ENCODE measurements around the gene UQCRC2.
"Not testable (repeated sequence)": the region's sequence is repeated elsewhere in the genome, so short reads cannot be mapped to it uniquely, and the experiment has no call there.

Gene UQCRC2

DNA sequence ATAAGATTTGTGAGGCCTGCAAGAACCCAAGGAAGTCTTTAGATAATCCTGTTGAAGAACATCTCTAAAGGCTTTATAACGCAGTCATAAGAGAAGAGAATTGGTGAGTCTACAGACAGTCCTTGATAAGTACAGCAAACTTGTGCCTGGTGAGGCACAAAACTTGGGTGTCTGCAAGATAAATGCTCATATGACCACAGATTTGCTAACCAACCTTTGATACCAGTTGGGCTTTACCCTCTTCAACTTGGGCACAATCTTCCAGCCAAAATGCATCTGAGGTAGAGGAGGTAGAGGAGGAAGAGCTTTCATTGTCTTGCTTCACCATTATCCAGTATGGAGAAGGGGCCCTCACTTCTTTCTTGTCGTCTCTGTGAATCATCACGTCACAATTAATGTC is 30.9 kb downstream of the UQCRC2 start:
- DNase-seq, result no peak

DNA sequence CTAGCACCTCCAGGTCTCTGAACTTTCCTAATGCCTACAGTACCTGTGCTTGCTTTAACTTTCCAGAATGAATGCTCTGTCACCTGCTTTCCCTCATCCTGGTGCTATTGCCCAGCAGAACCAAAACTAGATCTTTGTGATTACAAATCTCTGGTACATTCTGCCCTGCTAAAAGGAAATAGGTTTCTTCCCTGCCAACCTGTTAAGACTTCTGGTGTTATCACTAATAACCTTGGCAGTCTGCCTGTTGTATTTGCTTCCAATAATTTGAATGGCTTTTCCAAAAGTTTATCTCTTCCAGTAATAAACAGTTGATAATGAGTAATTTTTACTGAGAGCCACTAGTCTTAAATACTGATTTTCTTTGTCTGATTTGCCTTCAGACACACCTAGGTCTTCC is 32.4 kb downstream of the UQCRC2 start:
- no peak for DNase-seq

DNA sequence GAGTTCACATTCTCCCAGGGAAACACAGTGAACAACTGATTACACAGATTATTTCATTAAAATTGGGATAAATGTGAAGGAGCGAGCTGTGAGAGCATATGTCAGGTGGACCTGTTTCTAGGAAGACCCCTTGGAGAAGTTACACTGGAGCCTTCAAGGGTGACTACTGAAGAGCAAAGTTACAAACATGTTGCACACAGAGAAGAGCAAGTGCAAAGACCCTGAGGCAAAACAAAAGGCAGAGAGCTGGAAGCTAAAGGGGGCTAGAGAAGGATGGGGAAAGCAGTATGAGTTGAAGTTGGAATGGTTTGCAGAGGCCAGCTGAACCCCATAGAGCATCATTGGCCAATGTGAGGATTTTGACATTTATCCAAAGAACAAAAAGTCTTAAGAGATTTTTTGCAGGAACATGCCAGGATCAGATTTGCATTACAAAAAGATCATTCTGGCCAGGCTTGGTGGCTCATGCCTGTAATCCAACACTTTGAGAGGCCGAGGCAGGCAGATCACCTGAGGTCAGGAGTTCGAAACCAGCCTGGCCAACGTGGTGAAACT is 33.6 kb downstream of the UQCRC2 start:
- DNase-seq, result no peak

DNA sequence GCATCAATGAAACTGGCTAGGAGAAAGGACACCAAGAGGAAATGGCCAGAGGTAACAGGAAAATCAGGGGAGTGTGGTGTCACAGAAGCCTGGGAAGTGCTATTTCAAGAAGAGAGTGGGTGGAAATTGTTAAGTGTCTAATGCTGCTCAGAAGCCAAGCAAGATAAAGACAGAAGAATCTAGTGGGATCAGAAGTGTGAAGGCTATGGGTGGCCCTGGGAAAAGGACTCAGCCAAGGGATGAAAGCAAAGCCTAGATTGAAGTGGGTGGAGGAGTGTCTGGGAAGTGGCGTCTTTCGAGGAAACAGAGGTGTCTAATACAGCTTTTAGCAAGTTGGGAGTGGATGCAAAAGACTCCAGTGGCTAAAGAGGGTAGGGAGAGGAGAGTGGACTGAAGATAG is 34.3 kb downstream of the UQCRC2 start:
- no peak for DNase-seq

DNA sequence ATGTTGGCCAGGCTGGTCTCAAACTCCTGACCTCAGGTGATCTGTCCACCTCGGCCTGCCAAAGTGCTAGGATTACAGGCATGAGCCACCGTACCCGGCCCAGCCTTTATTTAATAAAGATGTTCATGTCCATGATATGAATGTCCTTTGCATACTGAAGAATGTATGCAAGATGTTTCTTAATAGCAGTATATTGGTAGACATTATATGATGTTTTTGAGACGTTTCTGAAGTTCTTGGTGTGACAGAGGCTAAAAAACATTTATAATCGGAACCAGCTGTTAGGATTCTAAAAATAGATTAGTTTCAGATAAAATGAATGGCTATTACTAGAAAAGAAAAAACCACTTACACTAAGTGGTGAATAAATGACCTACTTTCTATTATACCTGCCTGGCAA is 36.0 kb downstream of the UQCRC2 start:
- no peak for DNase-seq

DNA sequence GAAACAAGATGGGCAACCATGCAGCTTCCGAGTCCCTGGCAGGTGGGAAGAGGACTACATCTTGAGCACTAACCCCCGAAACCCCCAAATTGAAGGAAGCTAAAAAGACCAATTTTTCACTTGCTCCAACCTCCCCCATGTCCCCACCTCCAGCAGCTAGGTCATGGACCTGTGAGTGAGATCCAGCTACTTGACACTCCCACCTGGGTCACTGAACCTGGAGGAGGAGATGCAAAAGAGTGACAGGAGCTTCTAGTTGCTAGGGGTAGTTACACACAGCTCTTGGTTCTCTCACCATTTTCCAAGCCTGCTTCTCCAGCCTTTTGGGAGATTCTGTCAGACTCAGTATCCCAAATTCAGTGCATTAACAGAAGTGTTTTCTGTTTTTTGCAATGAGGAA is 36.6 kb downstream of the UQCRC2 start:
- no peak for DNase-seq

DNA sequence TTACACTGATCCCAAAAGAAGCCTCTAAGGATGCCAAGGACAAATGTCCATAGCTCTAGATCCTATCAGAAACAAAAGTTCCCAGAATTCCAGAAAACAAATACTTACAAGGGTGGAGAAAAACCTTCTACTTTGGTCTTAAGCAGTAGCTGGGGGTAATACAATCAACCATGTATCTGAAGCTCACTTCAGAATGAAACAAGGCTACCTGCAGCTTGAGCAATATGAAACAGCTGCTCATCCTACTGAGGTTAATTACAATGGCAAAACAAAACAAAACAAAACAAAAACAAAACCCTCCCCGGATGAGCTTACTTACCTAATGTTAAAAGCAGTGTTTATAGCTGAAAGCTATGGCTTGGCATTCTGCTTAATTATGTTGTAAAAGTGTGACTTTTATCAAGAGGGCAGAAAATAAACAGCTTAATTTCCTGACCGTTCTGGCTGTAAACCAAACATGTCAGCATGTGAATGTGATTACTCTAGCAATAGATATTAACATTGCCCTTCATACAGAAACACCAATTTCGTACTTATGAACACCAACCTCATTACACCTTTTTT is 37.3 kb downstream of the UQCRC2 start:
- no peak for DNase-seq

DNA sequence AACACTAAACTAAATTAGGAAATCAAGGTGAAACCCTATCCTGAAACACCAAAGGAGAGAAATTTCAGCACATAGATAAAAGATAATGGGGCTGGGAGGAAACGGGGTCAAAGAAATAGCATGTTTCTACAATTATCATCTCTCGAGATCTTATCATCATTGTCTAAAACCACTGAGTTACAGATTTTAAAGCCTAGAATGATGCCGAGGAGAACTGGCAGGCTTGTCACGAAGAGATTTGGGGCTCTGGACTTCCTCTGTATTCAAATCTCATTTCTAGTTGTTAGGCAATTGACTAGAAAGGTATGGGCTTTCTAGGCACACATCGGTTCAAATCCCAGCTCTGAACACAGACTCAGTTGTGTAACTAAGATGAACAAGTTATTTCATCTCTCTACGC is 38.5 kb downstream of the UQCRC2 start:
- no peak for DNase-seq

DNA sequence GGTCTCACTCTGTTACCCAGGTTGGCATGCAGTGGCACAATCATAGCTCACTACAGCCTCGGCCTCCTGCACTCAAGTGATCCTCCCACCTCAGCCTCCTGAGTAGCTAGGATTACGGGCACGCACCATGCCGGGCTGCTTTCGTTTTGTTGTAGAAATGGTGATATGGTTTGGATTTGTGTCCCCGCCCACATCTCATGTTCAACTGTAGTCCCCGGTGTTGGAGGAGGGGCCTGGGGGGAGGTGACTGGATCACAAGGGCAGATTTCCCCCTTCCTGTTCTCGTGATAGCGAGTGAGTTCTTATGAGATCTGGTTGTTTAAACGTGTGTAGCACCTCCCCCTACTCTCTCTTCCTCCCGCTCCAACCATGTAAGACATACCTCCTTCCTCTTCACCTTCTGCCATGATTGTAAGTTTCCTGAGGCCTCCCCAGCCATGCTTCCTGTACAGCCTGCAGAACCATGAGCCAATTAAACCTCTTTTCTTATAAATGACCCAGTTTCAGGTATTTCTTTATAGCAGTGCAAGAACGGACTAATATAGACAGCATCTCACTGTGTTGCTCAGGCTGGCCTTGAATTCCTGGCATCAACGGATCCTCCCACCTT is 41.8 kb downstream of the UQCRC2 start:
- DNase-seq, result no peak

DNA sequence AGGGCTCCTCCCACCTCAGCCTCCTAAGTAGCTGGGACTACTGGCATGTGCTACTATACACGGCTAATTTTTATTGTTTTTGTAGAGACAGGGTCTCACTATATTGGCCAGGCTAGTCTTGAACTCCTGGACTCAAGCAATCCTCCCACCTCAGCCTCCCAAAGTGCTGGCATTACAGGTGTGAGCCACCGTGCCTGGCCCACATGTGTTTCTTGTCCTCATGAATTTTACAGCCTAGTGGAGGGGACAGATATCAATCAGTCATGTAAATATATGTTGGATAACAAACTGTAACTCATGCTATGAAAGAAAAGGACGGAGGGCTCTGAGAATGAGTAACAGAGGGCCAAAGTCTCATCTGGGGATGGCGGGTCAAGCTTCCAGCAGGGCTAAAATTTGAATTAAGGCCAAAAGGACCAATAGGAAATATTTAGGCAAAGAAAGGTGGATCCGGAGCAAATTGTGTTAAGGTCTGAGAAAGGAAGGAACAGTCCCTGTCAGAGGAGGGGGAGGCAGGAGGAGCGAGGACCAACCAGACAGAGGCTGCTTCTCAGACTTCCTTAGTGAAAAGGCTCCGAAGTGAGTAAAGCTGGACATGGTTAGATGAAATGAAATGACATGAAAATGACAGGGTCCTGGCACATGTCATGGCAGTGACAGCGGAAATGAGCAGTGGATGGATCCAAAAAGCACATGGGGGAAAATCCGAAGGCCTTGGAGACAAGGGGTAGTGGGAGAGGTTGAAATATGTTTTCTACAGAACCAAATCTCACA is 43.9 kb downstream of the UQCRC2 start:
- DNase-seq, result no peak

DNA sequence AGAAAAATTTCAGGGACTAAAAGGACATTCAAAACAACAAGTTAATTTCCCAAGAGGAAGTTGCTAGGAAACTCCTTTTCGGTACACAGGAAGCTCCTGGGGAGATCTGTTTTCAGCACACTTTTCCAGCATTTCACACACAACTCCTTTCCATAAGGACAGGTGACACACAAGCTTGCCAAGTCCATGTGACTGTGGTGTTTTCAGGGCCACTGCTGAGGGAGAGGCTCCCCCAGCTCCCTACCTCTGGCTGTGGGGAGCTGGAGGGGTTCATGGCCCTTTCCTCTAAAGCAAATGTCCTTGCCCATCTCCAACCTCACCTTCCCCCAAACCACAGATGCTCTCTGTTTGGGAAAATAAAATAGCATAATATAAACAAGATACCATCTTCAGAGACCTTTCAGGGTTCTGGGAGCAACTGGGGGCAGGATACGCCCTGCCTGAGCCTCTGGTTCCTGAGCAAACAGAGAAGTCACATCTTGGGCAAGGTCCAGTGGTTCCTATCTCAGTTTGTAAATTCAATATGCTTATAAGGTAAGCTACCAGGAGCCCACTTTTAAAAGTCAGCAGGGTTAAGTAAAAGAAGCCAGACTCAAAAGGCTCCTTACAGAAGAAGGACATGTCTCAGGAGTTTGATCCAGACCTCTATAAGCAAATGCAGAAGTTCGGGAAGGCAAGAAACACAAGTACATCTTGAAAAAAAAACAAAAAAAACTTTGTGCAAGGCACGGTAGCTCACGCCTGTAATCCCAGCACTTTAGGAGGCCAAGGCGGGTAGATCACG is 44.7 kb downstream of the UQCRC2 start:
- no peak for DNase-seq

DNA sequence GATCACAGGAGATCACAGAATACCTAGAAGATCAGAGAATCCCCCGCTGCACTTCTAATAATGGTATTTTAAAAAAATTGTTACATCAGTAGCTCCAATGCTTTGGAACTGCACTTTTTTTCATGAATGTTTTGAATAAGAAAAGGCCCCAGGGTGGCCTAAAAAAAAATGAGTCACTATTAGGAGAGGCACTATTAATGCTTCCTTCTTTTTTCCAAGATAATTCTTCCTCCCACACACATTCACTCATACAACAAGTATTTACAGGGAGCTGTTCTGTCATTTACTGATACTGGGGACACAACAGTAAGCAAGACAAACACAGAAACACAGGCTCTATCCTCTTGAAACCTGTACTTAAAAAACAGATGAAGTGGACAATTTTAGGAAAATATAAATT is 48.4 kb downstream of the UQCRC2 start:
- no peak for DNase-seq

DNA sequence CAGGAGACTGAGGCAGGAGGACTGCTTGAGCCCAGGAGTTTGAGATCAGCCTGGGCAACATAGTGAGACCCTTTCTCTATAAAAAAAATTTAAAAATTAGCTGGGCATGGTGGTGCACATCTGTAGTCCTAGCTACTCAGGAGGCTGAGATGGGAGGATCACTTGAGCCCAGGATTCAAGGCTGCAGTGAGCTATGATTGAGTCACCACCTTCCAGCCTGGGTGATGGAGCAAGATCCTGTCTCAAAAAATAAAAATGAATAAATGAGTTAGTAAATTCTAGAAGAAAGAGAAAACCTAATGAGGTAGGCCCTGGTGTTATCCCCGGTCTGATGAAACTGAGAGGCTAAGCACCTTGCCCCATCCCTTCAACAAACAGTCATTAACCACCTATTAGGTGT is 48.9 kb downstream of the UQCRC2 start:
- not testable (repeated sequence) for DNase-seq

DNA sequence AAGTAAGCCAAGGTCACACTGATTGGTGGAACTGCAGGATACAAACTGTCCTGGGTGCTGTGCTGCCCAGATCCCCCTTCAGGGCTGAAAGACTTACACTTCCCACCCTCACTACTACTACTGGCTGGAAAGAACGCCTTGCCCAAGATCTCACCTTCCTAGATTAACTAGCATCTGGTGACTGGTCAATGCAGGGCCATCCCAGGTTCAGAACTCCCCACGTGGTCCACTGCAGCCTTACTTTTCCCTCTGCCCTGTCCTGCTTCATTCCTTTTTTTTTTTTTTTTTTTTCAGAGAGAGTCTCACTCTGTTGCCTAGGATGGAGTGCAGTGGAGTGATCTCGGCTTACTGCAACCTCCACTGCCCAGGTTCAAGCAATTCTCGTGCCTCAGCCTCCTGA is 50.0 kb downstream of the UQCRC2 start:
- DNase-seq, result no peak

DNA sequence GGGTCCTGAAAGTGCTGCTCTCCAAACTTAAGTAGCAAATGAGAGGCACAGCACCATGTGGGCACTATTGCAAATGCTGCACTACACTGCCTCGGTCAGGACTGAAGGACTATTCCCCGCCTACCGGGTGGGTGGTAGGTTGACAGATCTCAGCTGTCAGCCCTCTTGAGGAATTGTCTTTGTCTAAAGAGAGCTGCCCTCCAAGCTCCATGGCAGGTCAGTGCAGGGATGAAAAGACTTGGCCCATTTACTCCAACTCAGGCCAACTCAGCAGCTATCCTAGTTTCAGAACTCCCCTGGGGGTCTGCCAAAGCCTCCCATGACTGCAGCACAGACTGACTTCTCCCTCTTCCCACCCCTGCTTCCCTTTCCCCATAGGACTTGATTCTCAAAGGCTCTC is 51.2 kb downstream of the UQCRC2 start:
- no peak for DNase-seq

DNA sequence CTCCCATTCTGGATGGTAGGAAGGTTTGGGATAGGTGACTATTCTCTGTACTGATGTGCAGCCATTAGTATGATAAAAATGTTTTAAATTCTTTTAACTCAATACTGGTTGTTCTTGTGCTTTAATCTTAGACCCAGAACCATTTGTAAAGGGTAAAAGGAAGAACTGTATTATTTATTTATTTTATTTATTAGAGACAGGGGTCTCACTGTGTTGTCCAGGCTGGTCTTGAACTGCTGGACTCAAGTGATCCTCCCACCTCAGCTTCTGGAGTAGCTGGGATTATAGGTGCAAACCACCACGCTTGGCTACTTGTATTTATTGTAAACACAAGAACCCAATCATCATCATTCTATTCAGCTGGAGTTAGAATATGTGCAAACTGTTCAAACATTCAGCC is 52.6 kb downstream of the UQCRC2 start:
- DNase-seq, result no peak

DNA sequence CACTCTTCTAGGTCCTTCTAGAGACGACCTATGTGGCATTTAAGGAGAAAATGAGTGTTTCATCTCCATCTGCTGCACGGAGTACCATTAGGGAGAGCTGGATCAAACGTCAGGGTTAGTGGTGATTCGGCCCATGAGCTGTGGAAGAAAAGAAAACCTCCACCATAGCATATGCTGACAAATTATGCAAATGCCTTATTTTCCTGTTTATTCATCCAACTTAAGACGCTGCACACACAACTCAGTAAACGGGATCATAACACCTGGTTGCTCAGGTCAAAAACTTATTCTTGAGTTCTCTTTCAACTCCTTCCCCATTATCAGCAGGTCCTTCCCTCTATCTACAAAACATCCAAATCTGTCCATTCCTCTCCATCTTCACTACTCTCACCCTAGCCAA is 53.5 kb downstream of the UQCRC2 start:
- DNase-seq, result no peak

DNA sequence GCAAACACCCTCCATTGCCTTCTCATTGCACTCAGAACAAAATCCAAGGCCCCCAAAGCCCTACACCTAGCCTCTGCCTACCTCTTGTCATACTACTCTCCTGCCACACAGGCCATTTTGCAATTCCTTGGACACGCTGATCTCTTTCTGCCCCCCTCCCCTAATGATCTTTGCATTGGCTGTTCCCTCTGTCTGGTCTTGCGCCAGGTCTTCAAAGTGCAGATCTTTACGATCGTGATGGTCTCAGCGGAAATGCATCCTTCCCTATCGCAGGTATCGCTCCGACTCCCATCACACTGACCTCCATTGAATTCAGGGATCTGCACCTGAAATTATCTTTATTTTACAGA is 54.0 kb downstream of the UQCRC2 start:
- no peak for DNase-seq

DNA sequence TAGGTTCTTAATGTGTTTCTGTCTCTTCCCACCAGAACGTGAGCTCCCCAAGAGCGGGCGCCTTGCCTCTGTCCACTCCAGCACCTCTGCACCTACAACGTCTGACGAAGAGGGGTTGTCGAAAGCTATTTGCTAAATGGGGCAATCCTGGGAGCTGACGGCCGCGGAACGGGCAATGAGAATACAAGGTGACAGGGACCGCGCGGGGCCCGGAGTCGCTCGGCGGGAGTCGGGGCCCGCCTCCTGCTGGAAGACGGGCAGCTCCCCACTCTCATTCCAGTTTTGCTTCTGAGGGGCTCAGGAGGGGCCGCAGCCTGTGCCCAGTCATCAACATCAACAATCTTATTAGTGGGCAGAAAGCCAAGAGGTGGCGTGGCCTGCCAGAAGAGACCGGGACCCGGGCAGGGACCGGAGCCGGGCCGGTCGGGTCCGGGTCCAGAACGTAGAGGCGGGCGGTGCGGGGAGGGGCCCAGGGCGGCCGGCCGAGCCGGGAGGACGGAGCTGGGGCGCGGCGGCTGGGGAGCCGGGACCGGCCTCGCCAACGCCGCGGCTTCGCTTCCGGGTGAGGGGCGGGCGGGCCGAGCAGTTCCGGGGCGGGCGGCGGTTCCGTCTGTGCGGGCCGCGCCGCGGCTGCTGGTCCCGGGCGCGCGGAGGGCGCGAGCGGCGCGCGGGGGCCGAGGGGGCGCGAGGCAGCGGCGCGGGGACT is 54.5 kb downstream of the UQCRC2 start, which contains the start of gene MOSMO:
TSS of gene MOSMO (plus strand) at position 603 of the 706 bp plus-strand sequence. CDS start 191 bp downstream, outside the sequence.
- no peak for DNase-seq

DNA sequence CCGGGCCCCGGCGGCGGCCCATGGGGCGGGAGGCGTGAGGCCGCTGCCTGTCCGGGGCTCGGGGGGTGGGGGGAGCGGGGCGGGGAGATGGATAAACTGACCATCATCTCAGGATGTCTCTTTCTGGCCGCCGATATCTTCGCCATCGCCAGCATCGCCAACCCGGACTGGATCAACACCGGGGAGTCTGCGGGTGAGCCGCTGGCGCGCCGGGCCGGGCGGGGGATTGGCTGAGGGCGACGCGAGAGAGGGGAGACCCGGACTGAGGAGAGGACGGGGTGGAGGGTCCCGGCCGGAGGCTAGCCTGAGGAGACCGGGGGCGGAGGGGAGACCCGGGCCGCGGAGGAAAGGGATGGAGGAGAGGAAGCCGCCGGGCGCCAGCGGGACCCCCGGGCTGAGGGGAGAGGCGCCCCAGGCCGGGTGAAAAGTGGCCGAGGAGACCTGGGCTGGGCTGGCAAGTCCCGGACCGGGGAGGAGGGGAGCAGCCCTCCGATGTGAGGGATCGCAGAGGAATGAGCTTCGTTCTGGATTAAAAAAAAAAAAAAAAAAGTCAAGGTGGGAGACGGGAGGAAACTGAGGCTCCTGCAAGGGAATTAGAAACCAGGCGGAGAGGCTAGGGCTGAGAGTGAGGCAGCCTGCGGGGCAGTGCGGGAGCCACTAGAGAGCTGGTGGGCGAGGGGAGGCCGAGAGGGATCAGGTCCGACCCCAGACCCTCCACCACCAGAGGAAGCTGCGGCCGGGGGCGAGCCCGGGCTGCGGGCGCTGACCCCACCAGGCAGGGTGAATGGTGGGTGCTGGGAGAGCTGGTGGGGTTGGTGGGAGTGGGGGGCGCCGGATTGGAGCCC is 55.3 kb downstream of the UQCRC2 start:
- DNase-seq, result no peak

DNA sequence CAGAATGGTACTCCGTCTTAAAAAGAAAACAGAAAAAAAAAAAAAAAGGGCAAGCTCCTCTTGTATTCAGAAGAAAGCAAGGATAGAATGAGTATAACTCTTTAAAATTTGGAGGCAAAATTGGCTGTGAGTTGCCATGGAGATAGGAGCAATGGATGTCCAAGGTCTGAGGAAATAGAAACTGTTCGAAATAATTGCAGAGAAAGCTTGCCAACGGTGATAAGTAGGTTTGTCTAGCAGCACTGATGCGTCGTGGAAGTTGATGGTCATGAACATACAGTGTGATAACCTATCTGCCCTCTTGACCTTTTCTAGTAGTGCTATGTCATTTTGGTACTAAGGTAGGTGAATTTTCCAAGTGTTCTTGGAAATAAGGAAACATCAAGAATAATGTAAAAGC is 57.7 kb downstream of the UQCRC2 start:
- no peak for DNase-seq

DNA sequence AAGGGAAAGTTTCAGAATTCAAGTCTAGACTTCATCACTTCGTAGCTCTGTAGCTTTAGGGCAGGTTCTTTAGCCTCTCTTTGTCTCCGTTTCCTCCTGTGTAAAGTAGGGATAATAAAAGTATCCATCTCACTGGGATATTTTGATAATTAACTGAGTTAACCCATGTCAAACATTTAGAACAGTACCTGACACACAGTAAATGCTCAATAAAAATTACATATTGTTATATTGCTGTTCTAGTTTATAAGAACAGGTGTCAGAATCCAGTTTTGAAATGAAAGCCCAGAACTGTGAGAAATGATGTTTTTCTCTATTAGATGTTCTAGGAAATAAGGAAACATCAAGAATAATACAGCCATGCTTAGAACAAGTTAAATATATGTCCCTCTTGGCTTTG is 59.1 kb downstream of the UQCRC2 start:
- DNase-seq, result no peak
